Esophagus squamous epithelium (tissue), 4 donors: ENCODE measurements around the gene OR7C1.

Source experiments
- CTCF ChIP-seq, 6 experiments: fragments of 450-650 bp in 4 of 6; fragments of 200-600 bp in 2 of 6; sonication (generic) in 2 of 6; IDR thresholded peaks; one replicate each; pipeline ENCODE4 v1.5.1; 2016 to 2019; ENCODE audit warnings: antibody characterized with exemption in 6 of 6, mild to moderate bottlenecking in 4 of 6, moderate library complexity in 4 of 6
- POLR2A ChIP-seq, 4 donors: fragments of 450-650 bp; IDR thresholded peaks; one replicate each; pipeline ENCODE4 v1.6.1; 2017; ENCODE audit warnings: antibody characterized with exemption in 4 of 4, mild to moderate bottlenecking in 4 of 4, moderate library complexity in 3 of 4

- no peak for TF ChIP-seq CTCF (IDR thresholded peaks at IDR 0.05)
- TF ChIP-seq POLR2A (IDR thresholded peaks at IDR 0.05) = no peak
These were observed 13.0 kb downstream of the OR7C1 start for GRCh38 chr19:14821937-14822336.
